ENCODE measurements around the gene FLNB.

DNA sequence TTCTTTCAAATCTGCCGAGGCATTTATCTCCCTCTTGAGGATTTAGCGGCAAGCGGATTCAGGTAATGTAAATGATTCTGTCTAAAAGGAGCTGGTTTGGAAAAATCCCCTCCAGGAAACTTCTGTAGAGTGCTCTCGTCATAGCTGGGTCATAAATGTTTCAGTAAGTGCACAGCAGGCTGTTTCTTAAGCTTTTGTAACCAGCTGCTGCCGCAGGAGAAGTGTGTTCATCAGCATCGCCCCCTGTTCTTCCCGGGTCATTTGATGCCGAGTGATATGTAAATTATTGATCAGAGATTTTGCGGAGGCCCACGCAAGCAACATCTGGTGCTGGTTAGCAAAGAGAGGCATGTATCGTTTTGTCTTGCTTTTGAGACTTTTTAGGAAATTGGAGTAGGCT, 149.5 kb downstream of the FLNB start:
- TF ChIP-seq POLR2AphosphoS5 (IDR thresholded peaks at IDR 0.05; ENCODE audit: low read depth, low read length) (no peak), GABPA (IDR thresholded peaks at IDR 0.05; ENCODE audit: borderline replicate concordance, insufficient read depth, low read length) (no peak), POLR2A (IDR thresholded peaks at IDR 0.05; ENCODE audit: control extremely low read depth in 1 of 2, low read depth in 2 of 2, low read length in 2 of 2) (no peak)
- TF ChIP-seq, protein P1, sequence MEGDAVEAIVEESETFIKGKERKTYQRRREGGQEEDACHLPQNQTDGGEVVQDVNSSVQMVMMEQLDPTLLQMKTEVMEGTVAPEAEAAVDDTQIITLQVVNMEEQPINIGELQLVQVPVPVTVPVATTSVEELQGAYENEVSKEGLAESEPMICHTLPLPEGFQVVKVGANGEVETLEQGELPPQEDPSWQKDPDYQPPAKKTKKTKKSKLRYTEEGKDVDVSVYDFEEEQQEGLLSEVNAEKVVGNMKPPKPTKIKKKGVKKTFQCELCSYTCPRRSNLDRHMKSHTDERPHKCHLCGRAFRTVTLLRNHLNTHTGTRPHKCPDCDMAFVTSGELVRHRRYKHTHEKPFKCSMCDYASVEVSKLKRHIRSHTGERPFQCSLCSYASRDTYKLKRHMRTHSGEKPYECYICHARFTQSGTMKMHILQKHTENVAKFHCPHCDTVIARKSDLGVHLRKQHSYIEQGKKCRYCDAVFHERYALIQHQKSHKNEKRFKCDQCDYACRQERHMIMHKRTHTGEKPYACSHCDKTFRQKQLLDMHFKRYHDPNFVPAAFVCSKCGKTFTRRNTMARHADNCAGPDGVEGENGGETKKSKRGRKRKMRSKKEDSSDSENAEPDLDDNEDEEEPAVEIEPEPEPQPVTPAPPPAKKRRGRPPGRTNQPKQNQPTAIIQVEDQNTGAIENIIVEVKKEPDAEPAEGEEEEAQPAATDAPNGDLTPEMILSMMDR (IDR thresholded peaks at IDR 0.05; ENCODE audit: control extremely low read depth in 1 of 3, insufficient read depth in 1 of 3, low read depth in 1 of 3, low read length in 3 of 3), result no peak
